T-cell (primary cell): ENCODE measurements around the gene ADAD2. TPM values are rescaled to one million over a fixed set of nuclear protein-coding genes. Genes with fewer than 3 reads are reported as not detected.

Experiments
- ATAC-seq, 4 experiments: fragments of 200-7000 bp in 3 of 4; fragments of 150-1000 bp in 1 of 4; cut with Tn5 transposase; replicated peaks in 1 of 4; 1 replicate in 3 of 4; 2 replicates in 1 of 4; pipeline ENCODE4 v1.10.0; 2021; ENCODE audit warnings: moderate library complexity in 3 of 4, mild to moderate bottlenecking in 2 of 4, moderate number of reproducible peaks in 1 of 4
- CTCF ChIA-PET, 2 donors: fragments of 300-600 bp; sonication (Branson Sonifier 250); formaldehyde crosslinking; loops; one replicate each; lab custom pipeline; 2022; ENCODE audit warnings: antibody characterized with exemption in 2 of 2; lab: Charles Lee
- POLR2A ChIA-PET, 2 donors: fragments of 300-600 bp; sonication (Branson Sonifier 250); formaldehyde crosslinking; loops; one replicate each; lab custom pipeline; 2022; ENCODE audit warnings: antibody characterized with exemption in 2 of 2; lab: Charles Lee
- DNase-seq, 35 experiments: peaks; one replicate each; pipeline versions ENCODE4 v3.0.0 to v3.0.0-alpha.2; 2013 to 2023
- H3K27ac ChIP-seq: one replicate; pipeline ENCODE4 v1.5.1; 2013; ENCODE audit warnings: low read length
- H3K27me3 ChIP-seq, 2 experiments: replicated peaks in 1 of 2; 1 replicate in 1 of 2; 2 replicates in 1 of 2; pipeline versions ENCODE4 v1.6.1 to v1.7.0; 2013; ENCODE audit warnings: low read length in 1 of 2, mixed read lengths in 1 of 2; ENCODE audit not compliant: control insufficient read depth in 2 of 2, insufficient read depth in 2 of 2; ENCODE audit errors: extremely low read depth in 1 of 2
- H3K36me3 ChIP-seq, 2 donors: 1 replicate in 1 of 2; 2 replicates in 1 of 2; pipeline versions ENCODE4 v1.6.1 to v1.7.0; 2013; ENCODE audit warnings: low read length in 1 of 2; ENCODE audit not compliant: control insufficient read depth in 2 of 2, insufficient read depth in 1 of 2; ENCODE audit errors: extremely low read depth in 1 of 2
- H3K4me1 ChIP-seq, 2 experiments: 1 replicate in 1 of 2; 2 replicates in 1 of 2; pipeline versions ENCODE4 v1.6.1 to v1.7.0; 2013; ENCODE audit warnings: low read length in 2 of 2, mixed read lengths in 1 of 2; ENCODE audit not compliant: insufficient read depth in 2 of 2, control insufficient read depth in 1 of 2; ENCODE audit errors: extremely low read depth in 1 of 2
- H3K4me3 ChIP-seq, 2 donors: 1 replicate in 1 of 2; 2 replicates in 1 of 2; pipeline versions ENCODE4 v1.5.1 to v1.7.0; 2013; ENCODE audit warnings: mild to moderate bottlenecking in 2 of 2, low read length in 1 of 2, moderate library complexity in 1 of 2; ENCODE audit not compliant: control insufficient read depth in 1 of 2; ENCODE audit errors: extremely low read depth in 1 of 2
- H3K9me3 ChIP-seq: 2 replicates; pipeline ENCODE4 v1.7.0; 2013
- H3K27ac Mint-ChIP-seq, 2 donors: one replicate each; pipeline ENCODE4 v1.8.0; 2020 to 2021; ENCODE audit warnings: mild to moderate bottlenecking in 2 of 2, mixed read lengths in 2 of 2
- H3K27me3 Mint-ChIP-seq, 2 donors: one replicate each; pipeline ENCODE4 v1.8.0; 2021 to 2022; ENCODE audit warnings: mixed read lengths in 2 of 2
- H3K36me3 Mint-ChIP-seq: one replicate; pipeline ENCODE4 v1.8.0; 2021; ENCODE audit warnings: mixed read lengths
- H3K4me1 Mint-ChIP-seq, 3 donors: one replicate each; pipeline ENCODE4 v1.8.0; 2020 to 2022; ENCODE audit warnings: mixed read lengths in 3 of 3, mild to moderate bottlenecking in 1 of 3
- H3K4me3 Mint-ChIP-seq, 3 donors: one replicate each; pipeline ENCODE4 v1.8.0; 2020 to 2022; ENCODE audit warnings: mild to moderate bottlenecking in 3 of 3, mixed read lengths in 3 of 3, moderate library complexity in 3 of 3
- H3K9me3 Mint-ChIP-seq, 3 donors: one replicate each; pipeline ENCODE4 v1.8.0; 2020 to 2022; ENCODE audit warnings: mixed read lengths in 3 of 3
- WGBS: methylation state at CpG from one replicate; pipeline ENCODE4 v1.1.5; 2013; ENCODE audit warnings: missing lambda C conversion rate; ENCODE audit not compliant: insufficient coverage; 5-methylcytosine and 5-hydroxymethylcytosine counted together
- total RNA-seq, 35 experiments: library from RNA in 6 of 35; stranded (reverse) in 6 of 35; fragments of 120-200 nt in 1 of 35; gene quantifications; one replicate each; pipeline versions ENCODE4 v1.2.1 to v1.2.4 and lab custom pipeline; 2013 to 2026

ADAD2 gene
- total RNA-seq, 5 donors from 2014 or later (not counting 1 experiment from before 2014, with no cell fraction given) = 0.25 TPM; not detected in 4

DNA sequence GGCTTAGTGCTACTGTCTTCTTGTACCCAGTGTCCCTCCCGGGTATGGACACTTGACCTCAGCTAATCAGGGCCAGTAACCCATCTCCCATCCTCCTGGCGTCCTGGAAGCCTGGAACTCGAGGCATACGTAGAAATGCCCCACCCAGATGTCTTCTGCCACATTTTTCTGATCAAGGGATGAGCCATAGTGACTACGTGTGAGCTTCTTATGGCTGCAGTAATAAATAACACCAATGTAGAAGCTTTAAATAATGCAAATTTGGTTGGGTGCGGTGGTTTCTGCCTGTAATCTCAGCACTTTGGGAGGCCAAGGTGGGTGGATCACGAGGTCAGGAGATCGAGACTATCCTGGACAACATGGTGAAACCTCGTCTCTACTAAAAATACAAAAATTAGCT, 51.9 kb downstream of the ADAD2 start:
- peaks cover 4% of the 10 kb centered on the region for H3K36me3 Mint-ChIP-seq
- H3K4me3 ChIP-seq = no peak overlapping the region
- H3K9me3 Mint-ChIP-seq = peaks cover 0 to 4% (median 0%) of the 10 kb centered on the region in 3 donors
- peaks cover 40 to 43% of the 10 kb centered on the region in 2 donors for H3K27me3 Mint-ChIP-seq
- H3K36me3 ChIP-seq = no peaks in the 10 kb centered on the region
- H3K4me3 Mint-ChIP-seq = no peak overlapping the region
- H3K4me1 ChIP-seq = no peaks in the 10 kb centered on the region
- no peaks in the 10 kb centered on the region for H3K9me3 ChIP-seq
- WGBS = 81% methylated on average over 2 of the region's 9 CpGs
- POLR2A ChIA-PET = no interaction called here
- CTCF ChIA-PET = no interaction called here
- ATAC-seq (no peak), DNase-seq (no peak)
- peaks cover 4 to 37% of the 10 kb centered on the region in 2 experiments for H3K27me3 ChIP-seq
- H3K27ac ChIP-seq = no peak overlapping the region
- H3K4me1 Mint-ChIP-seq = no peaks in the 10 kb centered on the region
- no peak overlapping the region for H3K27ac Mint-ChIP-seq

DNA sequence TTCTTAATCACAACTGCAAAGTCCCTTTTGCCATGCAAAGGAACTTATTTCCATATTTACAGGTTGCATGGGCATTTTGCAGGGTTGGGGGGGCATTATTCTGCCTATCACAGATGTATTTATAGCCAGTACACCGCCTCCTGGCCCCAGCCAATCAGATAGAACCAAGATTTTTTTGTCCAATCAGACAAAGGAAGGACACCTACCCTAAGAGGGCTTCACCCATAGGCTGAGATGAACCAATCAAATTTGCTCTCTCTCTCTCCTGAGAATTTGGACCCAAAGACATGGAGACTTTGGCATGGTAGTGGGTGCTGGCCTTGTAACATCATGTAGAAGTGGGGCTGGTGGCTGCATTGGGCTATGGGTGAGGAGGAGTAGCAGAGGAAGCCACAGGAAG, 52.8 kb downstream of the ADAD2 start:
- H3K27me3 ChIP-seq = peaks cover 2 to 32% of the 10 kb centered on the region in 2 experiments
- Mint-ChIP-seq H3K27me3 (peaks cover 40 to 43% of the 10 kb centered on the region in 2 donors), H3K36me3 (peaks cover 4% of the 10 kb centered on the region), H3K4me3 (no peak overlapping the region), H3K27ac (no peak overlapping the region), H3K9me3 (peaks cover 0 to 4% (median 0%) of the 10 kb centered on the region in 3 donors), H3K4me1 (no peaks in the 10 kb centered on the region)
- DNase-seq (no peak), ATAC-seq (no peak)
- CTCF ChIA-PET = no interaction called here
- H3K4me3 ChIP-seq = no peak overlapping the region
- WGBS = 33% methylated on average over 1 of the region's 1 CpG
- H3K9me3 ChIP-seq = no peaks in the 10 kb centered on the region
- no peak overlapping the region for H3K27ac ChIP-seq
- H3K36me3 ChIP-seq = no peaks in the 10 kb centered on the region
- POLR2A ChIA-PET = no interaction called here
- H3K4me1 ChIP-seq = no peaks in the 10 kb centered on the region

GRCh38 chr16:84244728-84245127, 53.8 kb downstream of the ADAD2 start:
- ChIA-PET POLR2A (no interaction called here), CTCF (no interaction called here)
- peaks cover 37% of the 10 kb centered on the region in 2 donors for H3K27me3 Mint-ChIP-seq
- no CpG with 5 or more reads among the region's 2 CpGs for WGBS
- Histone ChIP-seq H3K9me3 (no peaks in the 10 kb centered on the region), H3K4me3 (no peak overlapping the region), H3K36me3 (no peaks in the 10 kb centered on the region), H3K4me1 (no peaks in the 10 kb centered on the region), H3K27me3 (peaks cover 2 to 29% of the 10 kb centered on the region in 2 experiments), H3K27ac (no peak overlapping the region)
- H3K4me3 Mint-ChIP-seq = no peak overlapping the region
- DNase-seq (no peak), ATAC-seq (no peak)
- no peak overlapping the region for H3K27ac Mint-ChIP-seq
- no peaks in the 10 kb centered on the region for H3K4me1 Mint-ChIP-seq
- peaks cover 0 to 4% (median 0%) of the 10 kb centered on the region in 3 donors for H3K9me3 Mint-ChIP-seq
- peaks cover 4% of the 10 kb centered on the region for H3K36me3 Mint-ChIP-seq

GRCh38 chr16:84245956-84246678, 55.2 kb downstream of the ADAD2 start:
- Histone ChIP-seq H3K4me3 (no peak overlapping the region), H3K4me1 (no peaks in the 10 kb centered on the region), H3K9me3 (no peaks in the 10 kb centered on the region), H3K27me3 (peaks cover 0 to 29% of the 10 kb centered on the region in 2 experiments), H3K36me3 (no peaks in the 10 kb centered on the region), H3K27ac (no peak overlapping the region)
- Mint-ChIP-seq H3K9me3 (peaks cover 0 to 4% (median 0%) of the 10 kb centered on the region in 3 donors), H3K4me3 (no peak overlapping the region), H3K27ac (no peak overlapping the region), H3K36me3 (peaks cover 4% of the 10 kb centered on the region), H3K4me1 (no peaks in the 10 kb centered on the region), H3K27me3 (peaks cover 33 to 35% of the 10 kb centered on the region in 2 donors)
- ATAC-seq = no peak
- CTCF ChIA-PET = no interaction called here
- POLR2A ChIA-PET = no interaction called here
- WGBS = 92% methylated on average over 6 of the region's 10 CpGs
- DNase-seq = no peak

DNA sequence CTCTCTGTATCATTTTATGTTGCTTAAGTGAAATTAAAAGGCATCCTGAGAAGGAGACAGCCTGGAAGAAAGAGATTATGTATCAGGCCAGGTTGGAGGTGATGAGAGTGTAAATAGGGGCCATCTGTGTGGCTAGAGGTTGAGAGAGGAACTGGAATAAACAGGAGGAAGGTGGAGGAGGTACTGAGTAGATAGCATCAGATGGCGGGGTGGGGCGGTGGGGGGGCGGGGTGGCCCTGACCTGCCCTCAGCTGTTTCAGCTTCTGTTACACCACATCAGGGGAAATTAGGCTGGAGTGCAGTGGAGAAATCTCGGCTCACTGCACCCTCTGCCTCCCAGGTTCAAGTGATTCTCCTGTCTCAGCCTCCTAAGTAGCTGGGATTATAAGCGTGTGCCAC, 55.7 kb downstream of the ADAD2 start:
- H3K27ac ChIP-seq = no peak overlapping the region
- H3K27me3 ChIP-seq = peaks cover 0 to 30% of the 10 kb centered on the region in 2 experiments
- Mint-ChIP-seq H3K9me3 (peaks cover 0 to 4% (median 0%) of the 10 kb centered on the region in 3 donors), H3K36me3 (peaks cover 4% of the 10 kb centered on the region), H3K27ac (no peak overlapping the region), H3K4me3 (no peak overlapping the region), H3K4me1 (no peaks in the 10 kb centered on the region), H3K27me3 (peaks cover 33 to 35% of the 10 kb centered on the region in 2 donors)
- ATAC-seq (no peak), DNase-seq (no peak)
- H3K4me3 ChIP-seq = no peak overlapping the region
- 100% methylated on average over 1 of the region's 5 CpGs for WGBS
- CTCF ChIA-PET = no interaction called here
- no peaks in the 10 kb centered on the region for H3K9me3 ChIP-seq
- POLR2A ChIA-PET = no interaction called here
- no peaks in the 10 kb centered on the region for H3K36me3 ChIP-seq
- H3K4me1 ChIP-seq = no peaks in the 10 kb centered on the region

Other genes with a start within 250 kb of the ADAD2 start
- gene OSGIN1, start 237.9 kb upstream of the ADAD2 start, total RNA-seq = 1 to 10 TPM in 3 of 5 donors, under 1 TPM in 2; 0.41 to 2.8 (median 1.1) TPM
- gene NECAB2, start 222.9 kb upstream of the ADAD2 start, total RNA-seq = not detected
- not detected for gene SLC38A8, start 148.4 kb upstream of the ADAD2 start, total RNA-seq
- gene MBTPS1, start 74.2 kb upstream of the ADAD2 start, total RNA-seq = 100 to 1,000 TPM; 122 to 142 (median 131) TPM
- 10 to 100 TPM; 11.9 to 23.5 (median 20.4) TPM for gene HSDL1, start 46.0 kb upstream of the ADAD2 start, total RNA-seq
- under 1 TPM in 2 of 5 donors, not detected in 3; 0.16 to 0.32 TPM for gene DNAAF1, start 45.8 kb upstream of the ADAD2 start, total RNA-seq
- gene TAF1C, start 4.1 kb upstream of the ADAD2 start, total RNA-seq = 10 to 100 TPM; 81.9 to 97.6 (median 92.8) TPM
- not detected for gene KCNG4, start 48.9 kb downstream of the ADAD2 start, total RNA-seq
- not detected for gene WFDC1, start 103.7 kb downstream of the ADAD2 start, total RNA-seq
- not detected for gene ATP2C2, start 177.4 kb downstream of the ADAD2 start, total RNA-seq